Measurements from ENCODE around the gene C11orf24.

Gene C11orf24

DNA sequence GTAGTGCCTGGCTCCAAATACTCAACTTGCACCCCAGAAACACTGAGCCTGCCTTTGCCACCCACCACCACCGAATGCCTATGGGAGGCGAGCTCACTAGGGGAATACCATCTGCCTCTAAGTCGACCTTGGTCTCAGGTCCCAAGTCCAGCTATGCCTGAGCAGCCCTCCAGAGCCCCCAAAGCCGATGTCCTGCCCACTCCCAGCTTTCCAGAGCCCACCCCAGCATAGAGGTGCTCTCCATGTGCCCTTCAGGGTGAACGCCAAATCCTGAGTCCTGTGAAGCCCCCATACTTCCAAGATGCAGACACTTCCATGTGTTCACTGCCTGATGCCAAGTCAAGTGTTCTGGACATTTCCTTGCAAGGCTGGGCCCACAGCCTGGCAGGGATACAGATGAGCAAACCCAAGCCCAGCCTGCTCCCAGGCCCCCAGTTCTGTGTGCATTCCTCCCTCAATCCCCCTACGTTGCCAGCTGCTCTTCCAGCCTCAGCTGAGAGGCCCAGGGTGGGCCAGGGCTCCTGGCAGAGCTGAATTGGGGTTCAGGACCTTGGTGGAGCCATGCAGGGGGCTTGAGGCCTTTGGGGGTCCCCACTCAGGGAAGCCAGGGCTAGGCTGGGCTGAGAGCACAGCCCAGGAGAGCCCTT, 56.1 kb downstream of the C11orf24 start:
- no peak for TF ChIP-seq CTCF (IDR thresholded peaks at IDR 0.05; ENCODE audit: borderline replicate concordance, insufficient read depth, low read depth, low read length)
- H3K4me3 ChIP-seq (ENCODE audit: low read depth, low read length) = no peak overlapping the region

GRCh38 chr11:68215087-68215445, 56.7 kb downstream of the C11orf24 start:
- TF ChIP-seq CTCF (IDR thresholded peaks at IDR 0.05; ENCODE audit: borderline replicate concordance, insufficient read depth, low read depth, low read length) = no peak
- no peak overlapping the region for H3K4me3 ChIP-seq (ENCODE audit: low read depth, low read length)

GRCh38 chr11:68214173-68215086, 57.3 kb downstream of the C11orf24 start:
- TF ChIP-seq CTCF (IDR thresholded peaks at IDR 0.05; ENCODE audit: borderline replicate concordance, insufficient read depth, low read depth, low read length) = no peak
- H3K4me3 ChIP-seq (ENCODE audit: low read depth, low read length) = peak overlapping the region; percentile 71

- TF ChIP-seq CTCF (IDR thresholded peaks at IDR 0.05; ENCODE audit: borderline replicate concordance, insufficient read depth, low read depth, low read length) = no peak
Observed at GRCh38 chr11:68213555-68214172, 58.1 kb downstream of the C11orf24 start.

GRCh38 chr11:68213135-68213515, 58.6 kb downstream of the C11orf24 start, which contains the start of gene KMT5B:
Gene KMT5B, minus strand, starts transcription at chr11:68213296. Its CDS starts 23,220 bp downstream, at chr11:68190076.
- peak within 1 kb of the TSS; percentile 71 for H3K4me3 ChIP-seq (ENCODE audit: low read depth, low read length)
- TF ChIP-seq CTCF (IDR thresholded peaks at IDR 0.05; ENCODE audit: borderline replicate concordance, insufficient read depth, low read depth, low read length) = no peak

More at GRCh38 chr11:68213555-68214172, 58.1 kb downstream of the C11orf24 start:
- H3K4me3 ChIP-seq (ENCODE audit: low read depth, low read length) = peak overlapping the region; percentile 71

GRCh38 chr11:68212421-68213134, 59.2 kb downstream of the C11orf24 start:
- peak overlapping the region; percentile 71 for H3K4me3 ChIP-seq (ENCODE audit: low read depth, low read length)
- TF ChIP-seq CTCF (IDR thresholded peaks at IDR 0.05; ENCODE audit: borderline replicate concordance, insufficient read depth, low read depth, low read length) = peak; percentile 54
